Measurements from ENCODE around the gene MBD5. TPM values are rescaled to one million over a fixed set of nuclear protein-coding genes. Genes with fewer than 3 reads are reported as not detected.

The MBD5 gene
- total RNA-seq, 1 donor from 2014 or later, result 42.1 TPM

DNA sequence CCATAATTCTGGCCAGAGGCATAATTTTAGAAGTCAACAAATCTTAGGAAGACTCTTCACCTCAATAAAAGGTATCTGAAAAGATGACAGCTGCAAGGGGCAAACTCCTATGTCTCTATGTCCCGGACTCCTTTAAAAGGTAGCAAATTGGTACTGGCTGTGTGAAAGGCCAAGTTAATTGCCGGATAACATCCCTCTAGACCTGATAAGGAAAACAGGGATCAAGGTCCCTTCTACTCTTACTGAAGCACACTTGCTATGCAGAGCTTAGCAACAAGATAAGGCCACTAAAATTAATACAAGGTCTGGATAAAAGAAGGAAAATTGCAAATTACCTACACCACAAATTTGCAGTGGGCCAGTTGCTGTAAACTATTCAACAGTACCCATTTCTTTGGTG is 482.6 kb downstream of the MBD5 start:
- Histone ChIP-seq H3K9me3 (no peaks in the 10 kb centered on the region), H3K27ac (no peak overlapping the region), H3K27me3 (no peaks in the 10 kb centered on the region), H3K4me1 (no peaks in the 10 kb centered on the region), H3K4me3 (no peak overlapping the region), H3K36me3 (no peaks in the 10 kb centered on the region)
- DNase-seq (no peak), ATAC-seq (no peak)
- TF ChIP-seq, protein P1, sequence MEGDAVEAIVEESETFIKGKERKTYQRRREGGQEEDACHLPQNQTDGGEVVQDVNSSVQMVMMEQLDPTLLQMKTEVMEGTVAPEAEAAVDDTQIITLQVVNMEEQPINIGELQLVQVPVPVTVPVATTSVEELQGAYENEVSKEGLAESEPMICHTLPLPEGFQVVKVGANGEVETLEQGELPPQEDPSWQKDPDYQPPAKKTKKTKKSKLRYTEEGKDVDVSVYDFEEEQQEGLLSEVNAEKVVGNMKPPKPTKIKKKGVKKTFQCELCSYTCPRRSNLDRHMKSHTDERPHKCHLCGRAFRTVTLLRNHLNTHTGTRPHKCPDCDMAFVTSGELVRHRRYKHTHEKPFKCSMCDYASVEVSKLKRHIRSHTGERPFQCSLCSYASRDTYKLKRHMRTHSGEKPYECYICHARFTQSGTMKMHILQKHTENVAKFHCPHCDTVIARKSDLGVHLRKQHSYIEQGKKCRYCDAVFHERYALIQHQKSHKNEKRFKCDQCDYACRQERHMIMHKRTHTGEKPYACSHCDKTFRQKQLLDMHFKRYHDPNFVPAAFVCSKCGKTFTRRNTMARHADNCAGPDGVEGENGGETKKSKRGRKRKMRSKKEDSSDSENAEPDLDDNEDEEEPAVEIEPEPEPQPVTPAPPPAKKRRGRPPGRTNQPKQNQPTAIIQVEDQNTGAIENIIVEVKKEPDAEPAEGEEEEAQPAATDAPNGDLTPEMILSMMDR (IDR thresholded peaks at IDR 0.05), result no peak
- intact Hi-C loops (cut with DNase I), result no loop called here

DNA sequence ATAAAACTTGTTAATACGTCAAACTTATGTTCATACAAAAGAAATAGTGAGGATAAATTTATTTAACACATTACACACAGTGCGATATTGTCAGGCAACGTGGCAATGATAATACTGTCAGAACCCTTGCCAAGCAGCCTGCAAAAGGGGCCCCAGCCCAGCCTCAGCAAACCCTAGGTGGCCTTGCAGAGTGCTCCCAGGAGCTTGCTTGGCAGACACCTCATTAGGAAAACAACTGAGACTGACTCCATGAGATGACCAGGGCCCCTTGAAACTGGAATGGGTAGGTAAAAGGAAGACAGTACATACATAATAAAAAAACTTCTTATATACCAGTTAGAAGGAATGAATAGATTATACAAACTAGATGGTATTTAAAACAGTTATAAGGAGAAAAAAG is 487.1 kb downstream of the MBD5 start:
- ATAC-seq, result no peak
- no peak overlapping the region for H3K4me3 ChIP-seq
- TF ChIP-seq, protein P1 (IDR thresholded peaks at IDR 0.05), result no peak
- H3K36me3 ChIP-seq, result no peaks in the 10 kb centered on the region
- H3K9me3 ChIP-seq, result no peaks in the 10 kb centered on the region
- no peak for DNase-seq
- no peak overlapping the region for H3K27ac ChIP-seq
- no peaks in the 10 kb centered on the region for H3K27me3 ChIP-seq
- no peaks in the 10 kb centered on the region for H3K4me1 ChIP-seq
- intact Hi-C loops (cut with DNase I), result no loop called here

DNA sequence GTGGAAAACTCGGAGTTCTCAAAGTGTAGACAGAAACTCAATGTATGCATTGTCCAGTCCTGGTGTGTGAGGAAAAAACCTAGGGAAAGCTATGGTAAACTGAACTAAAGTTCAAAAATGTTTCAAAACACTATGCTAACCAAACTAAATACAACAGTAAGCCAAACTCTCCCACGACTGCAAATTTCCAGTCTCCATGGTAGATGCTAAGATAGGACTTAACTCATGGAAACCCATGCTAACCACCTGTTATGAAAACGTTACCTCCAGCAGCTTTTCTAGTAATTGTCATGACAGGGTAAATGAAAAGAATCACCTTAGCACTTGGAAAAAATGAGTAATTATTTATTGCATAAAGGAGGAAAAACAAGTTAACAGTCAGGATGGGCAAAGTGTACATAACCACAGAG is 488.0 kb downstream of the MBD5 start:
- Histone ChIP-seq H3K9me3 (no peaks in the 10 kb centered on the region), H3K4me3 (peak overlapping the region; percentile 39), H3K27ac (no peak overlapping the region), H3K36me3 (no peaks in the 10 kb centered on the region), H3K4me1 (no peaks in the 10 kb centered on the region), H3K27me3 (no peaks in the 10 kb centered on the region)
- TF ChIP-seq, protein P1 (IDR thresholded peaks at IDR 0.05), result no peak
- intact Hi-C loops (cut with DNase I), result no loop called here
- ATAC-seq (no peak), DNase-seq (no peak)

DNA sequence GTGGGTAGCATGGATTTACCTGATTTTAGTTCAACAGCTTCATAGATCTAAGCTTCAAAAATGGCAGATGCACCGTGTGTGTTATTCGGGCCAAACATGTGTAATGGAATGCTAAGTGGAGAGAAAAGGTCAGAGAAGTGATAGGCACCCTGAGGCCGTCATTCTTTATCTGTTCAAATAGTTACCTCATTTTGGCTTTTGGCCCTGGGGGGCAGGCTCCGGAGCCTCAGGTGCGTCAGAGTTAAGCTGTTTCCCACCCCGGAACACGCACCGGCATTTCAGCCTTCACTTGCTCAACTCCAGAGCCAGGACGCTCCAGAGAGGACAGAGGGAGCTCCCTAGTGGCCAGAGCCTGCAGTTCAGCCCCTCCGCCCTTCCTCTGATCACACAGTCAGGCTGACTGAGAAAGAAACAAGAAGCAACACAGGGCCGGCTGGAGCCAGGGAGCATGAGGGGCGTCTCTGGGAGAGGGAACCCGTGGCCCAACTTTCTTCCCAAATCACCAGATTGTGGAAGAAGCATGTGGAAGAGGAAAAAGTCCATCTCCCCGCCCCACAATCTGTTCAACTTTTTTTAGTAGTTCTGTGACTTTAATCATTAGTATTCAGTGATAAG is 488.5 kb downstream of the MBD5 start:
- Histone ChIP-seq H3K27ac (no peak overlapping the region), H3K4me3 (peak overlapping the region; percentile 39), H3K9me3 (no peaks in the 10 kb centered on the region), H3K27me3 (no peaks in the 10 kb centered on the region), H3K4me1 (no peaks in the 10 kb centered on the region), H3K36me3 (no peaks in the 10 kb centered on the region)
- peak; percentile 100 for ATAC-seq
- TF ChIP-seq, protein P1 (IDR thresholded peaks at IDR 0.05), result peak; percentile 91
- intact Hi-C loops (cut with DNase I), result no loop called here
- DNase-seq, result peak; percentile 89

DNA sequence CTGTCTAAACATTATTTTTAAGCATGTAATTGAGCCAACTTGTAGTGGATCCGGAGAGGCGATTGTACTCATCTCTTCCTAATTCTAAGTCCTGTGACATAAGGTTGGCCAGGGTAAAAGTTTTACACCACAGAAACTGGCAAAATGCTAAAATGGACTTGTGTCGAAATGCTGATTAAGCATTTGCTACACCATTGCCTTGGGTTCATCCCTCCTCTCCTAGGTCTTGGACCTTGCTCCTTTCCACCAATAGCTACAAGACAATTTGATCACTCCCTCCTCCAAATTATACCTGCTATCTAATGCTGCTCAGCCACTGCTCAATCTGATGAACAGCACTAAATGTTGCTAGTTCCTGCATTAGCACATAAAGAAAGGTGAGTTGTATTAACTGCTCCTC is 491.0 kb downstream of the MBD5 start:
- no peaks in the 10 kb centered on the region for H3K4me1 ChIP-seq
- no peaks in the 10 kb centered on the region for H3K36me3 ChIP-seq
- no peaks in the 10 kb centered on the region for H3K27me3 ChIP-seq
- ATAC-seq (no peak), DNase-seq (no peak)
- H3K4me3 ChIP-seq, result no peak overlapping the region
- no peaks in the 10 kb centered on the region for H3K9me3 ChIP-seq
- intact Hi-C loops (cut with DNase I), result no loop called here
- no peak overlapping the region for H3K27ac ChIP-seq
- TF ChIP-seq, protein P1 (IDR thresholded peaks at IDR 0.05), result no peak

DNA sequence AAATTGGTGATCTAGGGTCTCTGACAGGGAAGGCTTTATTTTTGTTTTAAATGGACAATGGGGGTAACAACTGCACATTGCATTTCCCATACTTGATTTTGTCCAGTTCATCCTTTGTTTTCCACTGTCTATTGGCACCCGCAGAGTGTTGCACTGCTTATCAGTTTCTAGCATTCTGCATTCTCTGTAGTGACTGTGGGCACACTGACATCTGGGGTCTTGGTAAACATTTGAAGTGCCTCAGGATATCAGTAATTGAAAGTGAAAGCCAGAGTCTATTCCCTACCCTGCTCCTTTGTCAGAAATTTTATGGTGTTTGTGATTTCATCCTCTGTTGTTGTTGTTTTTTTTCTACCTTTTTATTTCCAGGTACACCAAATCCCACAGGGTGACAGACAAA is 491.6 kb downstream of the MBD5 start:
- Histone ChIP-seq H3K27me3 (no peaks in the 10 kb centered on the region), H3K36me3 (no peaks in the 10 kb centered on the region), H3K27ac (no peak overlapping the region), H3K4me1 (no peaks in the 10 kb centered on the region), H3K9me3 (no peaks in the 10 kb centered on the region), H3K4me3 (no peak overlapping the region)
- intact Hi-C loops (cut with DNase I), result no loop called here
- DNase-seq (no peak), ATAC-seq (no peak)
- TF ChIP-seq, protein P1 (IDR thresholded peaks at IDR 0.05), result no peak

All from upper lobe of right lung (tissue), 1 donor.